GM13977 (cell line): Measurements from ENCODE around the gene ZW10.

Source experiments
- DNase-seq: peaks from one replicate; pipeline ENCODE4 v3.0.0; 2012; ENCODE audit warnings: low spot score
- in situ Hi-C: fragments of 300-500 bp; cut with MboI; formaldehyde crosslinking; loops from one replicate; pipeline ENCODE4 v1.12.0; 2022; ENCODE audit warnings: low sequenced_read_pairs, low pct_unique_long_range_greater_than_20kb, mixed read lengths, inconsistent platforms; ENCODE audit not compliant: unreplicated experiment
- TF ChIP-seq, protein P1 (sequence below): IDR thresholded peaks from 2 replicates; pipeline ENCODE4 v1.5.1; 2012; ENCODE audit warnings: mild to moderate bottlenecking, control low read depth; ENCODE audit not compliant: insufficient read depth; ENCODE audit errors: extremely low read depth, missing control alignments

ZW10 gene

DNA sequence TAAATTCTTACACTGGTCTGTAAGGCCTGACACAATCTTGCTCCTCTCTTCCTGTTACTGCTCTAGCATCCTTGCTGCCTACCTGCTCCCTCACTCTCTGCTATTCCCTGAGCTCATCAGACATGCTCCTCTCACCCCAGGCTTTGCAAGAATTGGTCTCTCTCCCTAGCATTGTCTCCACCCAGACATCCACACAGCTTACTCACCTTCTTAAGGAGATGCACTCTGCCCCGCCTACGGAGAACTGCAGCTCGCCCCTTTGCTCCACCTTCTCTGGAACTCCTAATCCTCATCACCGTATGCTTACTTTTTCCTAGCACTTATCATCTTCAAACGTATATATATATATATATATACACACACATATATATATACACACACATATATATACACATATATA lies 44.0 kb downstream of the ZW10 start:
- in situ Hi-C loops = no loop called here
- TF ChIP-seq, protein P1, sequence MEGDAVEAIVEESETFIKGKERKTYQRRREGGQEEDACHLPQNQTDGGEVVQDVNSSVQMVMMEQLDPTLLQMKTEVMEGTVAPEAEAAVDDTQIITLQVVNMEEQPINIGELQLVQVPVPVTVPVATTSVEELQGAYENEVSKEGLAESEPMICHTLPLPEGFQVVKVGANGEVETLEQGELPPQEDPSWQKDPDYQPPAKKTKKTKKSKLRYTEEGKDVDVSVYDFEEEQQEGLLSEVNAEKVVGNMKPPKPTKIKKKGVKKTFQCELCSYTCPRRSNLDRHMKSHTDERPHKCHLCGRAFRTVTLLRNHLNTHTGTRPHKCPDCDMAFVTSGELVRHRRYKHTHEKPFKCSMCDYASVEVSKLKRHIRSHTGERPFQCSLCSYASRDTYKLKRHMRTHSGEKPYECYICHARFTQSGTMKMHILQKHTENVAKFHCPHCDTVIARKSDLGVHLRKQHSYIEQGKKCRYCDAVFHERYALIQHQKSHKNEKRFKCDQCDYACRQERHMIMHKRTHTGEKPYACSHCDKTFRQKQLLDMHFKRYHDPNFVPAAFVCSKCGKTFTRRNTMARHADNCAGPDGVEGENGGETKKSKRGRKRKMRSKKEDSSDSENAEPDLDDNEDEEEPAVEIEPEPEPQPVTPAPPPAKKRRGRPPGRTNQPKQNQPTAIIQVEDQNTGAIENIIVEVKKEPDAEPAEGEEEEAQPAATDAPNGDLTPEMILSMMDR = no peak
- no peak for DNase-seq

DNA sequence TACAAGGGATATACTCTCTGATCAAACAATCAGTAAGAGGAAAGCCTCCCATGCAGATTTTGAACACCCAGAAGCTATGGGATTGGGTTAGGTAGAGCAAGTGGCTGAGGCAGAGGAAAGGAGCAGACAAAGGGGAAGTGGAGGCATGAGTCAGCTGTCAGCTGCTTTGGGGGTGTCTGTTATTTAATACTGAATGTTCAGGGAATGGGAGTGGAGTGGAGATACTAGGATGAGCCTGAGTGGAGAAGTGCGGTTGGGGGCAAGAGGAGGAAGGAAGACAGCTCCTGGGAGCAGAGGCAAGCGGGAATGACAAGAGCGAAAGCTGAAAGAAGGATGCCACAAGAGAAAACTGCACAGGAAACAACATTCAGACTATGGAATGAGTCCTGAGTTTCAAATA lies 44.7 kb downstream of the ZW10 start:
- DNase-seq = no peak
- in situ Hi-C loops = no loop called here

DNA sequence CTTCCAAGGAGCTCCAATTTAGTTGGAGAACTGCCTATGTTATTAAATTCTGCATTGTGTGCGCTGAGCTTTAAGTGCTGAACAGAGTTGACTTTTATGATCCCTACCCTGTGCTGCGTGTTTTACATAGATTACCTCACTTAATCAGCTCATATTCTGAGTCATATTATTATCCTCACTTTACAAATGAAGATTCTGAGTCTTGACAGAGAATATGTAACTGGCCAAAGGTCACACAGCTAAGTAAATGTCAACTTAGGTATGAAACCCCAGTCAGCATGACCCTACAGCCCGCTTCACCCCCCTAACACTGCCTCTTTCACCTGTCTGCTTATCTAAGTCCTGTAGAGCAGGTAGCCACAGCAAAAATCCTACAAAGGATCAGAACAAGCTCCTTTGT lies 47.6 kb downstream of the ZW10 start:
- TF ChIP-seq, protein P1 = no peak
- in situ Hi-C loops = no loop called here
- no peak for DNase-seq

More for the DNA sequence above, 44.7 kb downstream of the ZW10 start:
- TF ChIP-seq, protein P1 = no peak

DNA sequence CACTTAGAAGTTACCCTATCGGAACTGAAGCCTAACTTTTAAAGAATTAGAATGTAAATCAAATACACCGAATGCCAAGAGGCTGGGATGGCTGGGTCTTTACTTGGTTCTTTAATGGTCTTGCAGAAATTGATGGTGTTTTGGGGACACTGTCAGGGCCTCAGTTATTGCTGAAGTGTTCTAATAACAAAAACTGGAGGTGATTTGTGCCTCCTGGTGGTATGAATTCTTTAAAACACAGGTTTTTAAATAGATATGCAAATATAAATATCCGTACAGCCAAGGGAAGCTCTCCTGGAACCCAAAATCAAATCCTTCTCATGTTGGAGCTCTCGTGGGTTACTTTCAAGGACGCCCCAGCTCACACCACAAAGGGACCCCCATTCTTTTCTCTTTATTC lies 48.1 kb downstream of the ZW10 start:
- TF ChIP-seq, protein P1 = no peak
- in situ Hi-C loops = no loop called here
- DNase-seq = no peak

DNA sequence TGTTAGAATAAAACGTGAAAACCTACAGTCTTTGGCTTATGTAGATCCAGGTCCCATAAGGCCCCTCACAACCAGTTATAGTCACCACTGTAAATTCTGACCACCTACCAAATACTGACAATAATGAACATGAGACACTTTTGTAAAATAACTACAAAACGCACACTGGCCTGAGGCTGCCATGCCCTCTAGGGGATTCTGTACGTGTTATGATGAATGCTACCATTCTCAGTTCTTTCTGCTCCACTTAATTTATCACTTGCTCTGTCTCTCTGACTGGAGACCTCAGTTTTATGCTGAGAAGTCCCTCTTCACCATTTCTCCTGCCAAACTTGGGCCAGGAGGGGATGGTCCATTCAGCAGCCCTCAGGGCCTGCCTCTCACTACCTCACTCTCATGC lies 48.7 kb downstream of the ZW10 start:
- no peak for DNase-seq
- TF ChIP-seq, protein P1 = no peak
- in situ Hi-C loops = no loop called here

DNA sequence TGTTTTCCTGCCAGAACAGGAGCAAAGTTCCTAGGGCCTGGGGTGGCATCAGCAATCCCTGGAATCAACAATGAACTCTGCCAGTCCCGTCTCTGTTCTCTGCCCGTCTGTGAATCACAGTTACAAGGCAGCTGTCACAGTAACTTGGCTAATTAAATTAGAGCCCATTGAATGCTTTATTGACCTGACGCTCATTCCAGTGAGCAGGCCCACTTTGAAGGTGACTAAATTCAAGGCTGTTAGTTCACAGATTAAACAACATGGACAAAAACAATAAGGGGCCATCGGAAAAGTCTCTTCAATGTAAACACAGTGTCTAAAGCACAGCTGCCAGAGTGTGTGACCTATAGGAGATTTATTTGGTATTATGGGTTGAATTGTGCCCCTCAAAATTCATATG lies 49.7 kb downstream of the ZW10 start:
- DNase-seq = no peak
- TF ChIP-seq, protein P1 = no peak
- in situ Hi-C loops = no loop called here

- TF ChIP-seq, protein P1 = no peak
- in situ Hi-C loops = no loop called here
- DNase-seq = no peak
These were observed 50.6 kb downstream of the ZW10 start for GRCh38 chr11:113722934-113723333.
